K562 (cell line): ENCODE measurements around the gene WBP1L. TPM values are rescaled to one million over a fixed set of nuclear protein-coding genes. Genes with fewer than 3 reads are reported as not detected.
A peak's percentile ranks its signal among the peaks of the same experiment; 100 is the strongest.

Experiments used
- CREB1 ChIP-seq, 2 experiments: sonication (generic) in 1 of 2; formaldehyde crosslinking in 1 of 2; IDR thresholded peaks; 2 replicates each; pipeline versions ENCODE4 v1.6.1 to v1.8.0; 2012 to 2022; ENCODE audit warnings: inconsistent platforms in 1 of 2, mild to moderate bottlenecking in 1 of 2, missing genetic modification reagents in 1 of 2, moderate library complexity in 1 of 2
- EP300 ChIP-seq: IDR thresholded peaks from 2 replicates; pipeline ENCODE4 v1.6.1; 2012; ENCODE audit warnings: low read length, improper control_type of control experiment
- MEF2A ChIP-seq: IDR thresholded peaks from 2 replicates; pipeline ENCODE4 v1.6.1; 2011; ENCODE audit warnings: low read depth, mild to moderate bottlenecking, low read length, moderate library complexity; ENCODE audit not compliant: control insufficient read depth
- MEF2D ChIP-seq: conservative IDR thresholded peaks from 2 replicates; pipeline ENCODE4 v1.6.1; 2016; ENCODE audit warnings: low read depth, missing genetic modification characterization, missing compliant biosample characterization
- STAG1 ChIP-seq: sonication (generic); formaldehyde crosslinking; IDR thresholded peaks from 2 replicates; pipeline ENCODE4 v1.5.0; 2020; ENCODE audit warnings: missing genetic modification reagents, borderline replicate concordance
- polyA plus RNA-seq, 8 experiments: library from polyadenylated mRNA; depleted of rRNA in 4 of 8; stranded (reverse) in 5 of 8; unstranded in 3 of 8; fragments of >200 nt; fragmentation: Nextera tagmentation in 2 of 8; fragmentation: Illumina TruSeq in 1 of 8; extraction: Ambion mirVana in 2 of 8; extraction: Trizol in 1 of 8; gene quantifications; 2 replicates each; pipeline versions ENCODE4 v1.2.1 to v1.2.3, GENCODE V29; 2011 to 2014; ENCODE audit warnings: inconsistent platforms in 1 of 8, missing spikeins in 1 of 8
- total RNA-seq, 7 experiments: library from RNA; depleted of rRNA in 6 of 7; stranded (reverse); fragments of >200 nt in 6 of 7; fragmentation: Illumina TruSeq in 2 of 7; extraction: Trizol in 2 of 7; gene quantifications; 2 replicates each; pipeline versions ENCODE4 v1.2.1 to v1.2.3, GENCODE V29; 2011 to 2021; ENCODE audit warnings: low replicate concordance in 1 of 7
- TF ChIP-seq, protein P1 (sequence below): sonication (generic); formaldehyde crosslinking; IDR thresholded peaks from 2 replicates; pipeline ENCODE4 v1.8.1; 2023; ENCODE audit warnings: mild to moderate bottlenecking, missing genetic modification reagents
- TF ChIP-seq, protein P2 (sequence below): sonication (generic); IDR thresholded peaks from 2 replicates; pipeline ENCODE4 v1.6.1; 2016
- TF ChIP-seq, protein P3 (sequence below), 3 experiments: IDR thresholded peaks in 2 of 3; conservative IDR thresholded peaks in 1 of 3; 2 replicates each; pipeline ENCODE4 v1.5.1; 2011 to 2012; ENCODE audit warnings: low read length in 3 of 3, mild to moderate bottlenecking in 3 of 3, control low read depth in 2 of 3, improper control_type of control experiment in 1 of 3, inconsistent platforms in 1 of 3, low read depth in 1 of 3, mixed read lengths in 1 of 3, moderate library complexity in 1 of 3; ENCODE audit not compliant: insufficient read depth in 2 of 3
- TF ChIP-seq, protein P4 (sequence below): sonication (generic); formaldehyde crosslinking; IDR thresholded peaks from 2 replicates; pipeline ENCODE4 v1.8.0; 2022; ENCODE audit warnings: missing genetic modification reagents, mild to moderate bottlenecking, moderate library complexity, borderline replicate concordance
- TF ChIP-seq, protein P5 (sequence below), 2 experiments: fragments of 200-800 bp in 1 of 2; sonication (Bioruptor generic) in 1 of 2; sonication (generic) in 1 of 2; formaldehyde crosslinking in 1 of 2; IDR thresholded peaks in 1 of 2; conservative IDR thresholded peaks in 1 of 2; 2 replicates each; pipeline versions ENCODE4 v1.5.0 to v1.6.1; 2016 to 2020; ENCODE audit warnings: missing compliant biosample characterization in 1 of 2, missing genetic modification characterization in 1 of 2, missing genetic modification reagents in 1 of 2
- TF ChIP-seq, protein P6 (sequence below): sonication (generic); formaldehyde crosslinking; IDR thresholded peaks from 2 replicates; pipeline ENCODE4 v1.8.0; 2023; ENCODE audit warnings: missing genetic modification reagents, mild to moderate bottlenecking, borderline replicate concordance

WBP1L gene
- total and polyA plus RNA-seq, 9 of the 15 experiments (the other 6 are each of a cell fraction or from before 2014, with no cell fraction given) = 3.2 to 14.4 (median 11.3) TPM

DNA sequence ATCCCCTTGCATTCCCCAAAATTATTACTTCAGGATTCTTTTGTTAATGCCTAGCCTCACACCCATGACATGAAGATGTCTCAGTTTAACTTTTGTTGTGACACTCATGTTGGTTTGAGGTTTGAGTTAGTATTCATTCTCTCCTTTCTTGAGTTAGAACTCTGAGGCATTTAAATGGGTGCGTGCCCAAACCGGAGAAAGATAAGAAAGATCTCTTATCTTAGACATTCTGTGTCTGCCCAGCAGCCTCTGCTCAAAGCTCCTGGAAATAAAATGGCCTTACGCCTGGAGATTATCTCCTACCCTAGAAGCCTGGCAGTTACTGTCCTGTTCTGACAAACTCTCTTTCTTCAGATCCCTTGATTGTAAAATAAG, 26.3 kb downstream of the WBP1L start (continued):
- no peak for TF ChIP-seq MEF2A
- TF ChIP-seq MEF2D (tag) = no peak
- TF ChIP-seq, protein P1, sequence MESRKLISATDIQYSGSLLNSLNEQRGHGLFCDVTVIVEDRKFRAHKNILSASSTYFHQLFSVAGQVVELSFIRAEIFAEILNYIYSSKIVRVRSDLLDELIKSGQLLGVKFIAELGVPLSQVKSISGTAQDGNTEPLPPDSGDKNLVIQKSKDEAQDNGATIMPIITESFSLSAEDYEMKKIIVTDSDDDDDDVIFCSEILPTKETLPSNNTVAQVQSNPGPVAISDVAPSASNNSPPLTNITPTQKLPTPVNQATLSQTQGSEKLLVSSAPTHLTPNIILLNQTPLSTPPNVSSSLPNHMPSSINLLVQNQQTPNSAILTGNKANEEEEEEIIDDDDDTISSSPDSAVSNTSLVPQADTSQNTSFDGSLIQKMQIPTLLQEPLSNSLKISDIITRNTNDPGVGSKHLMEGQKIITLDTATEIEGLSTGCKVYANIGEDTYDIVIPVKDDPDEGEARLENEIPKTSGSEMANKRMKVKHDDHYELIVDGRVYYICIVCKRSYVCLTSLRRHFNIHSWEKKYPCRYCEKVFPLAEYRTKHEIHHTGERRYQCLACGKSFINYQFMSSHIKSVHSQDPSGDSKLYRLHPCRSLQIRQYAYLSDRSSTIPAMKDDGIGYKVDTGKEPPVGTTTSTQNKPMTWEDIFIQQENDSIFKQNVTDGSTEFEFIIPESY (CRISPR knock-in tag) = no peak
- no peak for TF ChIP-seq STAG1
- TF ChIP-seq, protein P2, sequence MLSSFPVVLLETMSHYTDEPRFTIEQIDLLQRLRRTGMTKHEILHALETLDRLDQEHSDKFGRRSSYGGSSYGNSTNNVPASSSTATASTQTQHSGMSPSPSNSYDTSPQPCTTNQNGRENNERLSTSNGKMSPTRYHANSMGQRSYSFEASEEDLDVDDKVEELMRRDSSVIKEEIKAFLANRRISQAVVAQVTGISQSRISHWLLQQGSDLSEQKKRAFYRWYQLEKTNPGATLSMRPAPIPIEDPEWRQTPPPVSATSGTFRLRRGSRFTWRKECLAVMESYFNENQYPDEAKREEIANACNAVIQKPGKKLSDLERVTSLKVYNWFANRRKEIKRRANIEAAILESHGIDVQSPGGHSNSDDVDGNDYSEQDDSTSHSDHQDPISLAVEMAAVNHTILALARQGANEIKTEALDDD = peak; percentile 10; the same call in 1 of the 2 replicates
- TF ChIP-seq, protein P3, sequence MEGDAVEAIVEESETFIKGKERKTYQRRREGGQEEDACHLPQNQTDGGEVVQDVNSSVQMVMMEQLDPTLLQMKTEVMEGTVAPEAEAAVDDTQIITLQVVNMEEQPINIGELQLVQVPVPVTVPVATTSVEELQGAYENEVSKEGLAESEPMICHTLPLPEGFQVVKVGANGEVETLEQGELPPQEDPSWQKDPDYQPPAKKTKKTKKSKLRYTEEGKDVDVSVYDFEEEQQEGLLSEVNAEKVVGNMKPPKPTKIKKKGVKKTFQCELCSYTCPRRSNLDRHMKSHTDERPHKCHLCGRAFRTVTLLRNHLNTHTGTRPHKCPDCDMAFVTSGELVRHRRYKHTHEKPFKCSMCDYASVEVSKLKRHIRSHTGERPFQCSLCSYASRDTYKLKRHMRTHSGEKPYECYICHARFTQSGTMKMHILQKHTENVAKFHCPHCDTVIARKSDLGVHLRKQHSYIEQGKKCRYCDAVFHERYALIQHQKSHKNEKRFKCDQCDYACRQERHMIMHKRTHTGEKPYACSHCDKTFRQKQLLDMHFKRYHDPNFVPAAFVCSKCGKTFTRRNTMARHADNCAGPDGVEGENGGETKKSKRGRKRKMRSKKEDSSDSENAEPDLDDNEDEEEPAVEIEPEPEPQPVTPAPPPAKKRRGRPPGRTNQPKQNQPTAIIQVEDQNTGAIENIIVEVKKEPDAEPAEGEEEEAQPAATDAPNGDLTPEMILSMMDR (IDR thresholded peaks at IDR 0.05 in 2 of 3, conservative IDR thresholded peaks at IDR 0.05 in 1 of 3; ENCODE audit: insufficient read depth in 2 of 3, low read depth in 1 of 3, low read length in 3 of 3) = no peak
- TF ChIP-seq, protein P4, sequence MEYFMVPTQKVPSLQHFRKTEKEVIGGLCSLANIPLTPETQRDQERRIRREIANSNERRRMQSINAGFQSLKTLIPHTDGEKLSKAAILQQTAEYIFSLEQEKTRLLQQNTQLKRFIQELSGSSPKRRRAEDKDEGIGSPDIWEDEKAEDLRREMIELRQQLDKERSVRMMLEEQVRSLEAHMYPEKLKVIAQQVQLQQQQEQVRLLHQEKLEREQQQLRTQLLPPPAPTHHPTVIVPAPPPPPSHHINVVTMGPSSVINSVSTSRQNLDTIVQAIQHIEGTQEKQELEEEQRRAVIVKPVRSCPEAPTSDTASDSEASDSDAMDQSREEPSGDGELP (CRISPR knock-in tag) = no peak
- no peak for TF ChIP-seq CREB1 (IDR thresholded peaks at IDR 0.05)
- no peak for TF ChIP-seq CREB1 (CRISPR knock-in tag; IDR thresholded peaks at IDR 0.05)
- TF ChIP-seq, protein P5, sequence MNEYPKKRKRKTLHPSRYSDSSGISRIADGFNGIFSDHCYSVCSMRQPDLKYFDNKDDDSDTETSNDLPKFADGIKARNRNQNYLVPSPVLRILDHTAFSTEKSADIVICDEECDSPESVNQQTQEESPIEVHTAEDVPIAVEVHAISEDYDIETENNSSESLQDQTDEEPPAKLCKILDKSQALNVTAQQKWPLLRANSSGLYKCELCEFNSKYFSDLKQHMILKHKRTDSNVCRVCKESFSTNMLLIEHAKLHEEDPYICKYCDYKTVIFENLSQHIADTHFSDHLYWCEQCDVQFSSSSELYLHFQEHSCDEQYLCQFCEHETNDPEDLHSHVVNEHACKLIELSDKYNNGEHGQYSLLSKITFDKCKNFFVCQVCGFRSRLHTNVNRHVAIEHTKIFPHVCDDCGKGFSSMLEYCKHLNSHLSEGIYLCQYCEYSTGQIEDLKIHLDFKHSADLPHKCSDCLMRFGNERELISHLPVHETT (CRISPR knock-in tag; conservative IDR thresholded peaks at IDR 0.05 in 1 of 2, IDR thresholded peaks at IDR 0.05 in 1 of 2) = 0 out of 4 replicates have a peak, but pooled peaks of 1 of the 2 experiments have one; percentile 35
- no peak for TF ChIP-seq EP300
- TF ChIP-seq, protein P6, sequence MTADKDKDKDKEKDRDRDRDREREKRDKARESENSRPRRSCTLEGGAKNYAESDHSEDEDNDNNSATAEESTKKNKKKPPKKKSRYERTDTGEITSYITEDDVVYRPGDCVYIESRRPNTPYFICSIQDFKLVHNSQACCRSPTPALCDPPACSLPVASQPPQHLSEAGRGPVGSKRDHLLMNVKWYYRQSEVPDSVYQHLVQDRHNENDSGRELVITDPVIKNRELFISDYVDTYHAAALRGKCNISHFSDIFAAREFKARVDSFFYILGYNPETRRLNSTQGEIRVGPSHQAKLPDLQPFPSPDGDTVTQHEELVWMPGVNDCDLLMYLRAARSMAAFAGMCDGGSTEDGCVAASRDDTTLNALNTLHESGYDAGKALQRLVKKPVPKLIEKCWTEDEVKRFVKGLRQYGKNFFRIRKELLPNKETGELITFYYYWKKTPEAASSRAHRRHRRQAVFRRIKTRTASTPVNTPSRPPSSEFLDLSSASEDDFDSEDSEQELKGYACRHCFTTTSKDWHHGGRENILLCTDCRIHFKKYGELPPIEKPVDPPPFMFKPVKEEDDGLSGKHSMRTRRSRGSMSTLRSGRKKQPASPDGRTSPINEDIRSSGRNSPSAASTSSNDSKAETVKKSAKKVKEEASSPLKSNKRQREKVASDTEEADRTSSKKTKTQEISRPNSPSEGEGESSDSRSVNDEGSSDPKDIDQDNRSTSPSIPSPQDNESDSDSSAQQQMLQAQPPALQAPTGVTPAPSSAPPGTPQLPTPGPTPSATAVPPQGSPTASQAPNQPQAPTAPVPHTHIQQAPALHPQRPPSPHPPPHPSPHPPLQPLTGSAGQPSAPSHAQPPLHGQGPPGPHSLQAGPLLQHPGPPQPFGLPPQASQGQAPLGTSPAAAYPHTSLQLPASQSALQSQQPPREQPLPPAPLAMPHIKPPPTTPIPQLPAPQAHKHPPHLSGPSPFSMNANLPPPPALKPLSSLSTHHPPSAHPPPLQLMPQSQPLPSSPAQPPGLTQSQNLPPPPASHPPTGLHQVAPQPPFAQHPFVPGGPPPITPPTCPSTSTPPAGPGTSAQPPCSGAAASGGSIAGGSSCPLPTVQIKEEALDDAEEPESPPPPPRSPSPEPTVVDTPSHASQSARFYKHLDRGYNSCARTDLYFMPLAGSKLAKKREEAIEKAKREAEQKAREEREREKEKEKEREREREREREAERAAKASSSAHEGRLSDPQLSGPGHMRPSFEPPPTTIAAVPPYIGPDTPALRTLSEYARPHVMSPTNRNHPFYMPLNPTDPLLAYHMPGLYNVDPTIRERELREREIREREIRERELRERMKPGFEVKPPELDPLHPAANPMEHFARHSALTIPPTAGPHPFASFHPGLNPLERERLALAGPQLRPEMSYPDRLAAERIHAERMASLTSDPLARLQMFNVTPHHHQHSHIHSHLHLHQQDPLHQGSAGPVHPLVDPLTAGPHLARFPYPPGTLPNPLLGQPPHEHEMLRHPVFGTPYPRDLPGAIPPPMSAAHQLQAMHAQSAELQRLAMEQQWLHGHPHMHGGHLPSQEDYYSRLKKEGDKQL (CRISPR knock-in tag) = no peak
